Measurements from ENCODE around the gene GGNBP2. TPM values are rescaled to one million over a fixed set of nuclear protein-coding genes. Genes with fewer than 3 reads are reported as not detected.
"Not testable (repeated sequence)": the region's sequence is repeated elsewhere in the genome, so short reads cannot be mapped to it uniquely, and the experiment has no call there.

GGNBP2 gene
- 65.9 TPM for total RNA-seq

GRCh38 chr17:36544307-36545076 lies at the start of gene GGNBP2:
Gene GGNBP2 (plus strand): TSS chr17:36544919. CDS start chr17:36545725, 806 bp downstream.
- peak; percentile 93 for DNase-seq (ENCODE audit: low spot score)

GRCh38 chr17:36495076-36495578 lies 49.6 kb upstream of the GGNBP2 start:
- DNase-seq (ENCODE audit: low spot score): no peak

GRCh38 chr17:36496018-36496789 lies 48.5 kb upstream of the GGNBP2 start:
- DNase-seq (ENCODE audit: low spot score): no peak

- DNase-seq (ENCODE audit: low spot score): no peak
Measured at GRCh38 chr17:36498155-36498554, 46.6 kb upstream of the GGNBP2 start.

GRCh38 chr17:36498560-36499300 lies 46.0 kb upstream of the GGNBP2 start:
- no peak for DNase-seq (ENCODE audit: low spot score)

- DNase-seq (ENCODE audit: low spot score): no peak
Measured at GRCh38 chr17:36500745-36501225, 43.9 kb upstream of the GGNBP2 start.

- no peak for DNase-seq (ENCODE audit: low spot score)
Measured at GRCh38 chr17:36501351-36501750, 43.4 kb upstream of the GGNBP2 start.

GRCh38 chr17:36501963-36502362 lies 42.8 kb upstream of the GGNBP2 start:
- DNase-seq (ENCODE audit: low spot score): no peak

GRCh38 chr17:36503456-36504155 lies 41.1 kb upstream of the GGNBP2 start:
- no peak for DNase-seq (ENCODE audit: low spot score)

- no peak for DNase-seq (ENCODE audit: low spot score)
Measured at GRCh38 chr17:36504156-36504545, 40.6 kb upstream of the GGNBP2 start.

- no peak for DNase-seq (ENCODE audit: low spot score)
Measured at GRCh38 chr17:36505171-36505570, 39.5 kb upstream of the GGNBP2 start.

- no peak for DNase-seq (ENCODE audit: low spot score)
Measured at GRCh38 chr17:36506249-36506826, 38.4 kb upstream of the GGNBP2 start.

GRCh38 chr17:36506831-36507230 lies 37.9 kb upstream of the GGNBP2 start:
- DNase-seq (ENCODE audit: low spot score): no peak

- no peak for DNase-seq (ENCODE audit: low spot score)
Measured at GRCh38 chr17:36507266-36507665, 37.5 kb upstream of the GGNBP2 start.

GRCh38 chr17:36508439-36508838 lies 36.3 kb upstream of the GGNBP2 start:
- not testable (repeated sequence) for DNase-seq (ENCODE audit: low spot score)

GRCh38 chr17:36509272-36509985 lies 35.3 kb upstream of the GGNBP2 start:
- DNase-seq (ENCODE audit: low spot score): no peak

- no peak for DNase-seq (ENCODE audit: low spot score)
Measured at GRCh38 chr17:36510636-36511035, 34.1 kb upstream of the GGNBP2 start.

- DNase-seq (ENCODE audit: low spot score): no peak
Measured at GRCh38 chr17:36511216-36511615, 33.5 kb upstream of the GGNBP2 start.

GRCh38 chr17:36512641-36513040 lies 32.1 kb upstream of the GGNBP2 start:
- no peak for DNase-seq (ENCODE audit: low spot score)

- no peak for DNase-seq (ENCODE audit: low spot score)
Measured at GRCh38 chr17:36514856-36515255, 29.9 kb upstream of the GGNBP2 start.
